Measurements from ENCODE around the gene VKORC1.

Gene VKORC1

DNA sequence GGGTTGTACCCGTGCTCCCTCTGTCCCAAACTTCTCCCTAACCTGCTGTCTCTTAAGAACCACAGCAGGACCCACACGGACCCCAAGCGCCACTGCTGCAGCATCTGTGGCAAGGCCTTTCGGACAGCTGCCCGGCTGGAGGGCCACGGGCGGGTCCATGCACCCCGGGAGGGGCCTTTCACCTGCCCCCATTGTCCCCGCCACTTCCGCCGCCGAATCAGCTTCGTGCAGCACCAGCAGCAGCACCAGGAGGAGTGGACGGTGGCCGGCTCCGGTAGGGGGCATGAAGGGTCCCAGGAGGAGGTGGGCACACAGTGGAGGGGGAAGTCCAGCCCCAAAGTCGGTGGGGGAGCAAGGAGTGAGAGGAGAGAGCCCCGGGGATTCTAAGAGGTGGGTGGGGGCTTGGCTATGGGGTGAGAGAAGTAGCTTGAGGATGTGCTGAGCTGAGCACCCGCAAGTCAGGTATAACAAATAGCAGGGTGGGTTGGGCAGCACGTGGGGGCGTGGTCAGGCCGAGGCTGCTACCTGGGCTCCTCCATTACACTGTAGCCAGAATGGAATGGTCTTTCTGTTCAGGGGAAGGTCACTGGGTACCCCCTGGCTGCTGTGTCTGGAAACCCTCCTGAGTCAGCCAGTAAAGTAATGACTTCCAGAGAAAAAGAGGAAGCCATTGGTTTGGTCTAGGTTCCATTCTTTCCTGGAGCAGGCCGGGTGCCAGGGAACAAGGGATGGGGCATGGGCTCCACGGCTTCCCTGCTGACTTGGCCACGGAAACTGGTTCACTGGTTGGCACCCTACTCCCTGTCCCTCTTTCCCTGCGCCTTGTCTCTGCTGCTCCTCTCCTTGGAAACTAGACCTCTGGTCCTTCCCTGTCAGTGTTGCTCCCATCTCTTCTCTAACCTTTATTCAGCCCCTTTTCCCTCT is 12.9 kb downstream of the VKORC1 start:
- no peak for DNase-seq

DNA sequence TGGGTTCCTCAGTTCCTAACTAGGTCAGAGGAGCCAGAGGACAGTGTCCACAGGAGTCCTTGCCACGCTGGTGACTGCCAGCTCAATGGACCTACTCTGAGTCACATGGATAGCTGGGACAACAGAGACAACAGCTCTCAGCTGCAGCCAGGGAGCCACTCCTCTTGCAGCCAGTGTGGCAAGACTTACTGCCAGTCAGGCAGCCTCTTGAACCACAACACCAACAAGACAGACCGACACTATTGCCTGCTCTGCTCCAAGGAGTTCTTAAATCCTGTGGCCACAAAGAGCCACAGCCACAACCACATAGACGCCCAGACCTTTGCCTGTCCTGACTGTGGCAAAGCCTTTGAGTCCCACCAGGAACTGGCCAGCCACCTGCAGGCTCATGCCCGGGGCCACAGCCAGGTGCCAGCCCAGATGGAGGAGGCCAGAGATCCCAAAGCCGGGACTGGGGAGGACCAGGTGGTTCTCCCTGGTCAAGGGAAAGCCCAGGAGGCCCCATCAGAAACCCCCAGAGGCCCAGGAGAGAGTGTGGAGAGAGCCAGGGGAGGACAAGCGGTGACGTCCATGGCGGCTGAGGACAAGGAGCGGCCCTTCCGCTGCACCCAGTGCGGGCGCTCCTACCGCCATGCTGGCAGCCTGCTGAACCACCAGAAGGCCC is 13.7 kb downstream of the VKORC1 start:
- no peak for DNase-seq

DNA sequence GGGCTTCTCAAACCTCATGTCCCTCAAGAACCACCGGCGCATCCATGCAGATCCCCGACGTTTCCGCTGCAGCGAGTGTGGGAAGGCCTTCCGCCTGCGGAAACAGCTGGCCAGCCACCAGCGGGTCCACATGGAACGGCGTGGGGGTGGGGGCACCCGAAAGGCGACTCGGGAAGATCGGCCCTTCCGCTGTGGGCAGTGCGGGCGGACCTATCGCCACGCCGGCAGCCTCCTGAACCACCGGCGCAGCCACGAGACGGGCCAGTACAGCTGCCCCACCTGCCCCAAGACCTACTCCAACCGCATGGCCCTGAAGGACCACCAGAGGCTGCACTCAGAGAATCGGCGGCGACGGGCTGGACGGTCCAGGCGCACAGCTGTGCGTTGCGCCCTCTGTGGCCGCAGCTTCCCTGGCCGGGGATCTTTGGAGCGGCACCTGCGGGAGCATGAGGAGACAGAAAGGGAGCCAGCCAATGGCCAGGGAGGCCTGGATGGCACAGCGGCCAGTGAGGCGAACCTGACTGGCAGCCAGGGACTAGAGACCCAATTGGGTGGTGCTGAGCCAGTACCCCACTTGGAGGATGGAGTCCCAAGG is 14.5 kb downstream of the VKORC1 start:
- no peak for DNase-seq

DNA sequence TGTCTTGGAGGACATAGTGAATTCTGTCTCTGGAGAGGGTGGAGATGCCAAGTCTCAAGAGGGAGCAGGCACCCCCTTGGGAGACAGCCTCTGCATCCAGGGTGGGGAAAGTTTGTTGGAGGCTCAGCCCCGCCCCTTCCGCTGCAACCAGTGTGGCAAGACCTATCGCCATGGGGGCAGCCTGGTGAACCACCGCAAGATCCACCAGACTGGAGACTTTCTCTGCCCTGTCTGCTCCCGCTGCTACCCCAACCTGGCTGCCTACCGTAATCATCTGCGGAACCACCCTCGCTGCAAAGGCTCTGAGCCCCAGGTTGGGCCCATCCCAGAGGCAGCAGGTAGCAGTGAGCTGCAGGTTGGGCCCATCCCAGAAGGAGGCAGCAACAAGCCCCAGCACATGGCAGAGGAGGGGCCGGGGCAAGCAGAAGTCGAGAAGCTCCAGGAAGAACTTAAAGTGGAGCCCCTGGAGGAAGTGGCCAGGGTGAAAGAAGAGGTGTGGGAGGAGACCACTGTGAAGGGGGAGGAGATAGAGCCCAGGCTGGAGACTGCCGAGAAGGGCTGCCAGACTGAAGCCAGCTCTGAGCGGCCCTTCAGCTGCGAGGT is 15.2 kb downstream of the VKORC1 start:
- DNase-seq = no peak

DNA sequence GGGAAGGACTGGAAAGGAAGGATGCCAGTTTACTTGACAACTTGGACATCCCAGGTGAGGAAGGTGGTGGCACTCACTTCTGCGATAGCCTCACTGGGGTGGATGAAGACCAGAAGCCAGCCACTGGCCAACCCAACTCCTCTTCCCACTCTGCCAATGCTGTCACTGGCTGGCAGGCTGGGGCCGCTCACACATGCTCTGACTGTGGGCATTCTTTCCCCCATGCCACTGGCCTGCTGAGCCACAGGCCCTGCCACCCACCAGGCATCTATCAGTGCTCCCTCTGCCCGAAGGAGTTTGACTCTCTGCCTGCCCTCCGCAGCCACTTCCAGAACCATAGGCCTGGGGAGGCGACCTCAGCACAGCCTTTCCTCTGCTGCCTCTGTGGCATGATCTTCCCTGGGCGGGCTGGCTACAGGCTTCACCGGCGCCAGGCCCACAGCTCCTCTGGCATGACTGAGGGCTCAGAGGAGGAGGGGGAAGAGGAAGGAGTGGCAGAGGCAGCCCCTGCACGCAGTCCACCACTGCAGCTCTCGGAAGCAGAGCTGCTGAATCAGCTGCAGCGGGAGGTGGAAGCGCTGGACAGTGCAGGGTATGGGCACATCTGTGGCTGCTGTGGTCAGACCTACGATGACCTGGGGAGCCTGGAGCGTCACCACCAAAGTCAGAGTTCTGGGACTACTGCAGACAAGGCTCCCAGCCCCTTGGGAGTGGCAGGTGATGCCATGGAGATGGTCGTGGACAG is 15.8 kb downstream of the VKORC1 start:
- no peak for DNase-seq

DNA sequence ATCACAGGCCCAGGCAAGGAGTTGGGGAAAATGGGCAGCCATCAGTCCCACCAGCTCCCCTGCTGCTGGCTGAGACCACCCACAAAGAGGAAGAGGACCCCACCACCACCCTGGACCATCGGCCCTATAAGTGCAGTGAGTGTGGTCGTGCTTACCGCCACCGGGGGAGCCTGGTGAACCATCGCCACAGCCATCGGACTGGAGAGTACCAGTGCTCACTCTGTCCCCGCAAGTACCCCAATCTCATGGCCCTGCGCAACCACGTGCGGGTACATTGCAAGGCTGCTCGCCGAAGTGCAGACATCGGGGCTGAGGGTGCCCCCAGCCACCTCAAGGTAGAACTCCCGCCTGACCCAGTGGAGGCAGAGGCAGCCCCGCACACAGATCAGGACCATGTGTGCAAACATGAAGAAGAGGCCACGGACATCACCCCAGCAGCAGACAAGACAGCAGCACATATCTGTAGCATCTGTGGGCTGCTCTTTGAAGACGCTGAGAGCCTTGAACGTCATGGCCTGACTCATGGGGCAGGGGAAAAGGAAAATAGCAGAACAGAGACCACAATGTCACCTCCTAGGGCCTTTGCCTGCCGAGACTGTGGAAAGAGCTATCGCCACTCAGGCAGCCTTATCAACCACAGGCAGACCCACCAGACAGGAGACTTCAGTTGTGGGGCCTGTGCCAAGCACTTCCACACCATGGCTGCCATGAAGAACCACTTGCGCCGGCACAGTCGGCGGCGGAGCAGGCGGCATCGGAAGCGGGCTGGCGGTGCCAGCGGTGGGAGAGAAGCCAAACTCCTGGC is 16.8 kb downstream of the VKORC1 start:
- DNase-seq = no peak

DNA sequence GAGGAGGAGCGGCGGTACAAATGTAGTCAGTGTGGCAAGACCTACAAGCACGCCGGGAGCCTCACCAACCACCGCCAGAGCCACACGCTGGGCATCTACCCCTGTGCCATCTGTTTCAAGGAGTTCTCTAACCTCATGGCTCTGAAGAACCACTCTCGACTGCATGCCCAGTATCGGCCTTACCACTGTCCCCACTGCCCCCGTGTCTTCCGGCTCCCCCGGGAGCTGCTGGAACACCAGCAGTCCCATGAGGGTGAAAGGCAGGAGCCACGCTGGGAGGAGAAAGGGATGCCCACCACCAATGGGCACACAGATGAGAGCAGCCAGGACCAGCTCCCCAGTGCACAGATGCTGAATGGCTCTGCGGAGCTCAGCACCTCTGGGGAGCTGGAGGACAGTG is 17.6 kb downstream of the VKORC1 start:
- no peak for DNase-seq

DNA sequence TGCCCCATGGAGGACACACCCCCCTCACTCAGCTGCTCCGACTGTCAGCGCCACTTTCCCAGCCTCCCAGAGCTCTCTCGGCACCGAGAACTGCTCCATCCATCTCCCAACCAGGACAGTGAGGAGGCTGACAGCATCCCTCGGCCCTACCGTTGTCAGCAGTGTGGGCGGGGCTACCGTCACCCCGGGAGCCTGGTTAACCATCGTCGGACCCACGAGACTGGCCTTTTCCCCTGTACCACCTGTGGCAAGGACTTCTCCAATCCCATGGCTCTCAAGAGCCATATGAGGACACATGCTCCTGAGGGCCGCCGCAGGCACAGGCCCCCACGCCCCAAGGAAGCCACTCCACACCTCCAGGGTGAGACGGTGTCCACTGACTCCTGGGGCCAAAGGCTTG is 18.3 kb downstream of the VKORC1 start:
- DNase-seq = no peak

DNA sequence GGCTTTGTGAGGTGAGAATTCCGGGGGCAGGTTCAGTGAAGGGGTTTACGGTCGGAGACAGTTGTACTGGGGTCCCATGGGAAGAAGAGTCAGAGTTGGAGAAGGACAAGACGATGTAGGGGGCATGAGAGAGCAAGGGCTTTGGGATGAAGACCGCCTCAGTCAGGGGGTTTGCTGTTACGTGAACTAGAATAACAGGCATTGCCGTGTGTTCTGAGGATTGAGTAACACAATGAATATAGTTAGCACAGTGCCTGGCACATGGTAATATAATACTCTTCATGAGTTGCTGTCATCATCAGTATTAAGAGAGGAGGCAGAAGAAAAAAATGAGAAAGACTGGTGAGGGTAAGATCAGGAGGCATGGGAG is 19.8 kb downstream of the VKORC1 start:
- DNase-seq = no peak

DNA sequence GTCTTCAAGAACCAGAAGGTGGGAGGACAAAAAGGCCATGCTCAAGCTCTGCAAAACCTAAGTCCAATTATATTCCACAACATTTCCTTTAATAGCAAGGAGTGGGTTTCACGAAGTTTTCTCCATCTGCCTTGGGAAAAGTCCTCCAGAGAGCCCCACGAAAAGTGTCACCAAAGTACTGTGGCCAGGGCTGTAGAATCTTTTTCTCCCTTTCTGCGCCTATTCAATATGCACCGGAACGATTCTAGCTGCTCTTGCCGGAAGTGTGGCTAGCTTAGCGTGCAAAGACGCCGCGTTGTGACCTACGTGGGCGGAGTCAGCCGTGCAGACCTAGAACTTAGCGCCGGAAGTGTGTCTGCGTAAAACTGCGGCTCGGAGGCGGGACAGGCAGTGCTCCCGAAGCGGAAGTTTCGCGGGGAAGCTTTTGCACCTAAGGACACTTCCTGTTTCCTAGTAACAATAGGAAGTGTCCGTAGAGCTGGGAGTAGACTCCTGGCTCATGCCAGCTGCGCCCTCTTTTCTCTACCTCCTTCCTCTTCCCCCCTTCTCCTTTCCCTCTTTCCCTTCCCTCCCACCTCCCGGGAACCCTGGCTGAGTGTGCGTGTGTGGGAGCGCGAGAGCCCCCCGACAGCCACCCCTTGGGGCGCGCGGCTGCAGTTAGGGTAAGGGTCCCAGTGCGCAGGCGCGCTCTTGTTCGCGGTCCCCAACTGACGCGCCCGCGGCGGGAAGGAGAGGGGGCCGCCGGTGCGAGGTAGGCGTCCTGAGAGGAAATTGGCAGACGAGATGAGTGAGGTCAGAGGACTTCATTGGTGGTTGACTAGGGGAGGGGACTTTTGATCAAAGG is 20.4 kb downstream of the VKORC1 start, which contains the start of the genes ZNF646 and ZNF668:
Gene ZNF646 (plus strand): TSS at position 453 of the 844 bp plus-strand sequence. CDS start 1,903 bp downstream, outside the sequence.
Gene ZNF668 (minus strand): TSS at position 271 of the 844 bp plus-strand sequence. CDS start 9,781 bp downstream, outside the sequence.
- peak; percentile 94 to 99 (median 96) for DNase-seq

DNA sequence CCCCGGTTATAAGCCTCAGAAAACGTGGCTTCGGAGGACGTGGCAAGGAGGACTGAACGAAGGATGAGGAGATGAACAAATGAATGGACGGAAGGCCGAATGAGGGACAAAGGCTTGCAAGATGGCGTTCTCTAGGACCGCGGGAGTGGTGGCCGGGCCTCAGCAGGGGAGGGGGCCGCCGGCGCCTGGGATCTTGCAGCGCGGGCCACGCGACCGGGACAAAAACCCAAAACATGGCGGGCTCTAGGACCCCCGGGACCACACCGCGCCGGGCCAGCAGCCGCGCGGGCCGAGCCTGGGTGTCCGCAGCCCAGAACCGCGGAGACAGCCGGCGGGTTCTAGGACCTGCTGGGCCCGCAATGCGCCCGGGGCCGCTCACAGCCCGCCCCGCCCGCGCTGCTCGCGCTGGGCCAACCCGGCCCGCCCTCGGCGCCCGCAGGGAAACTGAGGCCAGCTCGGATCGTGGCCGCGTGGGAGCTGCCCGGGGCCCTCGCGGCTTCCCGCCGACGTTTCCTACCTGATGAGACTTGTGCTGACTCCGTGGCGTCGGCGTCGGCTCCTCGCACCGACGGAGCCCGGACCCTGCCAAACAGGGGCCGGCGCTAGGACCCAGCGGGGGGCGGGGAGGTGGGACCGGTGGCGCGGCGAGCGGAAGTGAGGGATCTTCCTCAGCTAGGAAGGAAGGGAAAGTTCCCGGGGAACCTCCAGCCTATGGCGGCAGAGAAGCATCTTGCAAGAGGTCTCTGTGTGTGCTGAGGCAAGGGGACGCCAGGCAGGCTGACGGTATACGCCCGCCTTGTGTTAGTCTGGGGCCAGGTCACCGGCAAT is 21.2 kb downstream of the VKORC1 start:
- peak; percentile 70 to 93 (median 92) for DNase-seq

DNA sequence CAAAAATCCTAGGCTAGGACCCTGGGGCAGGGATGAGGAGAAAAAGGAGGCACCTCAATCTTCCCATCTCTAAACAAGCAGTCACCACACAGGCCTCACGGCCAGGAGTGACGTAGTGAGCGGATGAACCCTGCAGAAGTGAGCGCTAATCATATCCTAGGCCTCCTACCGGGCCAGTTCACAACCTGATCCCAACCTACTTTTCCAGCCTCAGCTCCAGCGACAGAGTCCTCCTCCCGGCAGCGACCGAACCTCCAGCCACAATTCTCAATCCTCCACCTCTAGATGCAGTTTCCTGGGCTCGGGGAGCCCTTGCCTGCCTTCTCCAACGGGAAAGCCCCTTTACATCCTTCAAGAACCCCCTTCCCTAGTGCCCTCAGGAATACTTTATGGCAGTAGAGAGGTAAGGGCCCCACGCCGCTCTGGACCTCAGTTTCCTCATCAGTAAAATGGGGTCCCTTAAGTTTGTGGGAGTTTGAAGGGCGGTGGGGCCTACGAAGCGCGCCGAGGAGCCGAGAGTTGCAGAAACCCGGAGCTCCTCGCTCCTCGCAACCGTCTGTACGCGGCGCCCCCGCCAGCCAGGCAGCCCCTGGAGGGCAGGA is 22.0 kb downstream of the VKORC1 start:
- peak in 2 of 3 experiments; percentile 59 to 65 for DNase-seq

DNA sequence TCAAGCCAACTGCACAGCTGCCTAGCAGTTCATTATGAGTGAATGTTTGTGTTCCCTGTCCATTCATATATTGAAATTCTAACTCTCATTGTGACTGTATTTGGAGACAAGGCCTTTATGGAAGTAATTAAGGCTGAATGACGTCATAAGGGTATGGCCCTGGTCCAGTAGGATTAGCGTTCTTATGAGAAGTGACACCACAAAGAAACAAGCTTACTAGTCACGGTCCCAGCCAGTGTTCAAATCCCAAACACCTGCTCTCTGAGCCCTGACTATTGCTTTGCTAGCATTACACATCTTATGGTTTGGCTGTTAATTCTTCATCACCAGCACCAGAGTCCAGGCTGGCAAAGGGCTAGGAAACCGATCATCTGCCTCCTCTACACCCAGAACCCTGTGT is 22.7 kb downstream of the VKORC1 start:
- peak in 1 of 3 experiments; percentile 16 for DNase-seq

DNA sequence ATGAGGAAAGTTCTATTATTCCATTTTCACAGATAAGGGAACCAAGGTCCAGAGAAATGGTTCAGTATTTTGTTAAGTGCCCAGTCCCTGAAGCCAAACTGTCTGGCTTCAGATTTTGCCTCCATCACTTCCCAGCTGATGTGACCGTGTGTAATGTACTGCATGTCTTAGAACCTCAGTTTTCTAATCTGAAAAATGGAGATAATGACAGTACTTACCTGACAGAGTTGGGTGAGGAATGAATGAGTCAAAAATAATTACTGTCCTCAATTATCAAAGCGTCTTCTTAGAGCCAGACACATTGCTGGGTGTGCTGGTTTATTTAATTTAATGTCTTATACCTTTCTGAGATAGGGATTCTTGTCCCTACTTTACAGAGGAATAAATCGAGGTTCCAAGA is 27.3 kb downstream of the VKORC1 start:
- no peak for DNase-seq

DNA sequence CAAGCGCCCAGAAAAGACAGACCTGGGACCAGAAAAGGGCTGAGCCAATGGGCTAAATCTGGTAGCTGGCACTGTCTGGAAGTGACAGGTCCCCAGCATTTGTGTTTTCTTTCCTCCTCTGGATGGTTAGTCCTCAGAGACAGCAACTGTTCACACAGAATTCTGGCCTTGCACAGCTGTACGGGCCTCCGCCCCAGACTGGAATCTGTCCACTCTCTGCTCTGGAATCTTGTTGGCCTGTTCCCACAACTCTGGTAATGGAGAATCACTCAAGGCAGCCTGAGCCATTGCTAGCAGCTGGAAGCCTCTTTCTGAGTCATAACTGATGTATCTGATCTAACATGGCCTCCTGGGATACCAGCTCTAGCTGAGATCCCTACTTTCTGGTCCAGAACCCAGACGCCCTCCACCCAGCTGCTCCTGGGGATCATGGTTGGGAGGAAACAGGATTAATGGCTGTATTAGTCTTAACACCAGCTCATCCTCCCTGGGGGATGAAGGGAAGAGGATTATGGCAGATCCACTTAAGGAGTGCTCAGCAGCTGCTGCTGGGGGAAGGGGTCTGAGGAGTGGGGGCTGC is 29.6 kb downstream of the VKORC1 start:
- no peak for DNase-seq

DNA sequence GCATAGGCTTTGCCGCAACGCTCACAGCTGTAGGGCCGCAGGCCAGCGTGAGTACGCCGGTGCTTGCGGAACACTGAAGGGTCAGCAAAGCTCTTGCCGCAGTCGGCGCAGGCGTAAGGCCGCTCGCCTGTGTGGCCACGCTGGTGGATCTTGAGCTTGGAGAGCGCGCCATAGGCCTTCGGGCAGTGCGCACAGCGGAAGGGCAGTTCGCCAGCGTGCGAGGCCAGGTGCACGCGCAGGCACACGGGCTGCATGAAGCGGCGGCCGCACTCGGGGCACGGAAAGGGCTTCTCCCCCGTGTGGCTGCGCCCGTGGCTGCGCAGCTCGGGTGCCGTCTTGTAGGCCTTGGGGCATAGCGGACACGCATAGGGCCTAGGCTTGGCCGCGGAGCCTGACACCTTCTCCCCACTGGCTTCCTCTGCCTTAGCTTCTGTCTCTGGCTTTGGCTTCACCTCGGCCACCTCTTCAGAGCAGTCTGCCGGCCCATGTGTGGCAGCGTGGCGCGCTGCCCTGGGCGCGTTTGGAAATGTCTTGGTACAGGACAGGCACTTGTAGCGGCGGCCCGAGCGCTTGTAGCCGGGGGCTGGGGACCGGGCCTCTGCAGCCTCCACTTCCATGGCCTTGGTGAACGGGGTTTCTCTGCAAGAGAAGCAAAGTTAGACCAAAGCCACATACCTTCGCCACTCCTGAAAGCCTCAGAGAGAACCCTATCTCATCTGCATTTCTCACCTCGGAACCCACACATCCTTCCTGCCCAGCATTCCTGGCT is 30.6 kb downstream of the VKORC1 start:
- DNase-seq = no peak

DNA sequence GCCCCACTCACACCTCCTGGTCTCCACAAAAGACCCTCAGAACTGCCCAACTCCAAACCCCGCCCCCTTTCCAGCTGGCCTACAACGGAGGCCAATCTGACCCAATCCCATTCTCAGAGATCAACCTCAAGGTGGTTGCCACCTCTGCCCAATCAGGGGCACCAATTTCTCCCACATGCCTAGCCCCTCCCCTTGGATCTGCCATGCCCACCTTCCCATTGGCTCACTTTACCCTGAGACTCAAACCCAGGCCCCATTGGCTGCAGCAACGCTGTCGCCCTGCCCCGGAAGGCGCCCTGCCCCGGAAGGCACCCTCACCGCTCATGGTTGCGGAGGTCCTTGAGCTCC is 31.1 kb downstream of the VKORC1 start:
- DNase-seq = no peak

DNA sequence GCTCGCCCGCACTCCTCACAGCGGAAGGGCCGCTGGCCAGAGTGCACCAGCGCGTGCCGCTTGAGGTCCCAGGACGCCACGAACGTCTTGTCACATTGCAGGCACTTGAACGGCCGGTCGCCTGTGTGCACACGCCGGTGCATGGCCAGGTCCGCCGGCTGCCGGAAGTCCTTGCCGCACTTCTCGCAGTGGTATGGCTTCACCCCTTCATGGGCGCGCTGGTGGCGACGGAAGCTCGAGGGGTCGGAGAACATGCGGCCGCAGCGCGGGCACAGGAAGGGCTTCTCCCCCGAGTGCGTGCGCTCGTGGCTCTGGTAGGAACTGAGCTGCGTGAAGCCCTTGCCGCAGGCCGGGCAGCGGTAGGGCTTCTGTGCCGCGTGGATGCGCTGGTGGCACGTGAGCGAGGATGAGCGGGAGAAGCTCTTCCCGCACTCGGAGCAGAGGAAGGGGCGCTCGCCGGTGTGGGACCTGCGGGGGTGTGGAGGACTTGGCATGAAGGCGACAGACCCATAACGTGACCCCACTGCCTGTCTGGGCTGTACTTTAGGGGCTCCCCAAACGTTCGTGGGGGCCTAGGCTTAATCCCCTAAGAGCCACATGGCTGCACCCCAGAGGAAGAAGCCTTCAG is 32.7 kb downstream of the VKORC1 start:
- no peak for DNase-seq
